ENCODE data around the gene KBTBD2. TPM values are rescaled to one million over a fixed set of nuclear protein-coding genes. Genes with fewer than 3 reads are reported as not detected.

Gene KBTBD2
- total RNA-seq, 1 donor from 2014 or later: 25.3 TPM

- Histone ChIP-seq H3K4me1 (peaks cover 1% of the 10 kb centered on the region), H3K4me3 (no peak overlapping the region), H3K36me3 (peaks cover 54% of the 10 kb centered on the region), H3K9me3 (replicated peaks) (no peaks in the 10 kb centered on the region), H3K27me3 (ENCODE audit: low read depth) (no peaks in the 10 kb centered on the region), H3K27ac (replicated peaks) (no peak overlapping the region)
- no peak for TF ChIP-seq CTCF (IDR thresholded peaks at IDR 0.05; ENCODE audit: borderline replicate concordance)
- DNase-seq: no peak
- intact Hi-C loops (cut with micrococcal nuclease): no loop called here
Measured at GRCh38 chr7:32915041-32915536, 23.5 kb upstream of the KBTBD2 start.

DNA sequence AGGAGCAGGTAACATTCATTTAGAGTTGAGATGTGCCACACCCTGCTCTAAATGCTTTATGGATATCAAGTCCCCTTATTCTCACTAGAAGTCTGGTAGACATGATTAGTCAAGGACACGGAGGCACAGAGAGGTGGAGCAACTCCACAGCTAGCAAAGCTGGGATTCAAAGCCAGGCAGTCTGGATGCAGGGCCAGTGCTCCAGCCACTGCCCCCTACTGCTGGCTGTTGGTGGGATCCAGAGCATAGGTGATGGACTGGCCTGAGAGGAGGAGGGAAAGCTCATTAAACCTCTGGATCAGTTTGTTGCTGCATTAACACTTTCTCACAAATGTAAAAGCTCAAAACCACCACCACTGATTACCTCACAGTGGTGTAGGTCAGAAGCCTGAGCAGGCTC is 22.6 kb upstream of the KBTBD2 start:
- Histone ChIP-seq H3K27ac (replicated peaks) (no peak overlapping the region), H3K4me3 (no peak overlapping the region), H3K4me1 (peaks cover 11% of the 10 kb centered on the region), H3K9me3 (replicated peaks) (no peaks in the 10 kb centered on the region), H3K27me3 (ENCODE audit: low read depth) (no peaks in the 10 kb centered on the region), H3K36me3 (peaks cover 46% of the 10 kb centered on the region)
- peak; percentile 18 for TF ChIP-seq CTCF (IDR thresholded peaks at IDR 0.05; ENCODE audit: borderline replicate concordance)
- no peak for DNase-seq
- intact Hi-C loops (cut with micrococcal nuclease): no loop called here

GRCh38 chr7:32910195-32910594 is 18.6 kb upstream of the KBTBD2 start:
- Histone ChIP-seq H3K27me3 (ENCODE audit: low read depth) (no peaks in the 10 kb centered on the region), H3K27ac (replicated peaks) (no peak overlapping the region), H3K4me1 (peaks cover 16% of the 10 kb centered on the region), H3K4me3 (no peak overlapping the region), H3K9me3 (replicated peaks) (no peaks in the 10 kb centered on the region), H3K36me3 (peaks cover 9% of the 10 kb centered on the region)
- intact Hi-C loops (cut with micrococcal nuclease): no loop called here
- no peak for DNase-seq
- no peak for TF ChIP-seq CTCF (IDR thresholded peaks at IDR 0.05; ENCODE audit: borderline replicate concordance)

DNA sequence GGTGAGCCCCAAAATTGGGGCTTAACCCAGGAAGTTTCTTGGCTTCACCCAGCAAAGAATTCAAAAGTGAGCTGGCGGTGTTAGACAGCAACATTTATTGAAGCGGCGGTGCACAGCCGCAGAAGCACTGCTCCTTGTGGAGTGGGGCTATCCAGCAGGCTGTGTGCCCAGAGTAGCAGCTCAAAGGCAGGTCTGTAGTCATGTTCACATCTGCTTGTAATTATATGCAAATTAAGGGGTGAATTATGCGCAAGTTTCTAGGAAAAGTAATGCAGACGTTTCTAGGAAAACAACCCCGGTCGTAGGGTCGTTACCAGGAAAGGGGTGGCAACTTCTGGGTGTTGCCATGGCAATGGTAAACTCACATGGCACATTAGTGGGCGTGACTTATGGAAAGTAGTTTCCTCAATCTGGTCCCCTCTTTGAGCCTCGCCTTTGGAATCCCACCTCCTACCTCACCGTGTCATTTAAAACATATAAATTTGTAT is 13.7 kb upstream of the KBTBD2 start:
- Histone ChIP-seq H3K9me3 (replicated peaks) (no peaks in the 10 kb centered on the region), H3K36me3 (no peaks in the 10 kb centered on the region), H3K27ac (replicated peaks) (no peak overlapping the region), H3K4me3 (peak overlapping the region; percentile 54), H3K4me1 (peaks cover 19% of the 10 kb centered on the region), H3K27me3 (ENCODE audit: low read depth) (no peaks in the 10 kb centered on the region)
- DNase-seq: no peak
- no peak for TF ChIP-seq CTCF (IDR thresholded peaks at IDR 0.05; ENCODE audit: borderline replicate concordance)
- intact Hi-C loops (cut with micrococcal nuclease): no loop called here

- H3K36me3 ChIP-seq: no peaks in the 10 kb centered on the region
- TF ChIP-seq CTCF (IDR thresholded peaks at IDR 0.05; ENCODE audit: borderline replicate concordance): no peak
- no peak for DNase-seq
- no peak overlapping the region for H3K27ac ChIP-seq (replicated peaks)
- no peak overlapping the region for H3K4me3 ChIP-seq
- H3K9me3 ChIP-seq (replicated peaks): no peaks in the 10 kb centered on the region
- intact Hi-C loops (cut with micrococcal nuclease): no loop called here
- H3K27me3 ChIP-seq (ENCODE audit: low read depth): no peaks in the 10 kb centered on the region
- H3K4me1 ChIP-seq: peaks cover 8% of the 10 kb centered on the region
Measured at GRCh38 chr7:32901629-32902028, 10.1 kb upstream of the KBTBD2 start.
